ENCODE measurements around the gene SLC4A3. TPM values are rescaled to one million over a fixed set of nuclear protein-coding genes. Genes with fewer than 3 reads are reported as not detected.
A peak's percentile ranks its signal among the peaks of the same experiment; 100 is the strongest.

The SLC4A3 gene
- total RNA-seq, 1 donor from 2014 or later: 13.5 TPM

DNA sequence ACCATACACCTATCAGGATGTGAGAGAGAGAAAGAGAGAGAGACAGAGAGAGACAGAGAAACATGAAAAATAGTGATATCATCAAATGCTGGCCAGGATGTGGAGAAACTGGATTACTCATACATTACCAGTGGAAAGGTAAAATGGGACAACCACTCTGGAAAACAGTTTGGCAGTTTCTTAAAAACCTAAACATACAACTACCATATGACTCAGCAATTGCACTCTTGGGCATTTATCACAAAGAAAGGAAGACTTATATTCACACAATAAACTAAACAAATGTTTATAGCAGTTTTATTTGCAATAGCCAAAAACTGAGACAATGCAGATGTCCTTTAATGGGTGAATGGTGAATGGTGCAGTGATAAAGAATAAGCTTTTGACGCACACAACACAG lies 29.1 kb downstream of the SLC4A3 start:
- Histone ChIP-seq H3K9me3 (no peaks in the 10 kb centered on the region), H3K4me1 (peaks cover 8% of the 10 kb centered on the region), H3K36me3 (no peaks in the 10 kb centered on the region), H3K27me3 (no peaks in the 10 kb centered on the region), H3K4me3 (no peak overlapping the region), H3K27ac (no peak overlapping the region)
- intact Hi-C loops (cut with DNase I): no loop called here
- no peak for DNase-seq (ENCODE audit: extremely low spot score in 2 of 2)
- TF ChIP-seq POLR2AphosphoS5 (IDR thresholded peaks at IDR 0.05; ENCODE audit: insufficient read depth in 1 of 2, low read depth in 1 of 2) (no peak), POLR2A (IDR thresholded peaks at IDR 0.05) (no peak)
- TF ChIP-seq, protein P1, sequence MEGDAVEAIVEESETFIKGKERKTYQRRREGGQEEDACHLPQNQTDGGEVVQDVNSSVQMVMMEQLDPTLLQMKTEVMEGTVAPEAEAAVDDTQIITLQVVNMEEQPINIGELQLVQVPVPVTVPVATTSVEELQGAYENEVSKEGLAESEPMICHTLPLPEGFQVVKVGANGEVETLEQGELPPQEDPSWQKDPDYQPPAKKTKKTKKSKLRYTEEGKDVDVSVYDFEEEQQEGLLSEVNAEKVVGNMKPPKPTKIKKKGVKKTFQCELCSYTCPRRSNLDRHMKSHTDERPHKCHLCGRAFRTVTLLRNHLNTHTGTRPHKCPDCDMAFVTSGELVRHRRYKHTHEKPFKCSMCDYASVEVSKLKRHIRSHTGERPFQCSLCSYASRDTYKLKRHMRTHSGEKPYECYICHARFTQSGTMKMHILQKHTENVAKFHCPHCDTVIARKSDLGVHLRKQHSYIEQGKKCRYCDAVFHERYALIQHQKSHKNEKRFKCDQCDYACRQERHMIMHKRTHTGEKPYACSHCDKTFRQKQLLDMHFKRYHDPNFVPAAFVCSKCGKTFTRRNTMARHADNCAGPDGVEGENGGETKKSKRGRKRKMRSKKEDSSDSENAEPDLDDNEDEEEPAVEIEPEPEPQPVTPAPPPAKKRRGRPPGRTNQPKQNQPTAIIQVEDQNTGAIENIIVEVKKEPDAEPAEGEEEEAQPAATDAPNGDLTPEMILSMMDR (IDR thresholded peaks at IDR 0.05): no peak

DNA sequence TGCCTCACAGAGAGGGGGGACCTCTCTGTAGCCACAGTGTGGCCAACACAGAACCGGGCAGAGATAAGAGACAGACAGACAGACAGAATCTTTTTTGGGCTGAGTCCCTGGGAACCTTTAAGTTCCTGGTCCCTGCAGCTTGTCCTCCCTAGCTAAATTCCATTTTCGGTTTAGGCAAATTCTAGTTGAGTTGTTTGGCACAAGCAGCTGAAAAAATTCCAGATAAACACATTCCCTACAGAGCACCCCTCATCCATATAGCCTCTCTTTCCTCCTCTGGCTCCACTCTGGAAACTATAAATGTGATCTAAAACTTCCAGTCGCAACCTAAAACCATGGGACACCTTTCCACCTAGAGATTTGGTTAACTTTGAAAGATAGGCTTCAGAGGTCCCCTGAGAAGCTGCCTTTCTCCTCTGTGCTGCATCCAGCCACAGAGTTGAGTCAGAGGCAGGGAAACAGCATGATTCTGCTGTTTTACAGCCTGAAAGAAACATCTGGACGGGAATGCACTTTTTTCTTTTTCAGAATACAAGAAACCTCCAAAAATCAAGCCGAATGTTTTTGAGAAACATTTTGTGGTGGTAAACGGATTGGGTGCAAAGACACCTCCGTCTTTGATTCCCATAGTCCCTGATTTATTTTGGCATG lies 30.9 kb downstream of the SLC4A3 start:
- TF ChIP-seq POLR2AphosphoS5 (IDR thresholded peaks at IDR 0.05; ENCODE audit: insufficient read depth in 1 of 2, low read depth in 1 of 2) (no peak), POLR2A (IDR thresholded peaks at IDR 0.05) (no peak)
- TF ChIP-seq, protein P1 (IDR thresholded peaks at IDR 0.05): no peak
- intact Hi-C loops (cut with DNase I): no loop called here
- Histone ChIP-seq H3K4me3 (no peak overlapping the region), H3K27ac (peak overlapping the region; percentile 69), H3K36me3 (no peaks in the 10 kb centered on the region), H3K27me3 (no peaks in the 10 kb centered on the region), H3K4me1 (peaks cover 8% of the 10 kb centered on the region), H3K9me3 (no peaks in the 10 kb centered on the region)
- peak in 1 of 2 donors; percentile 44 for DNase-seq (ENCODE audit: extremely low spot score in 2 of 2)

DNA sequence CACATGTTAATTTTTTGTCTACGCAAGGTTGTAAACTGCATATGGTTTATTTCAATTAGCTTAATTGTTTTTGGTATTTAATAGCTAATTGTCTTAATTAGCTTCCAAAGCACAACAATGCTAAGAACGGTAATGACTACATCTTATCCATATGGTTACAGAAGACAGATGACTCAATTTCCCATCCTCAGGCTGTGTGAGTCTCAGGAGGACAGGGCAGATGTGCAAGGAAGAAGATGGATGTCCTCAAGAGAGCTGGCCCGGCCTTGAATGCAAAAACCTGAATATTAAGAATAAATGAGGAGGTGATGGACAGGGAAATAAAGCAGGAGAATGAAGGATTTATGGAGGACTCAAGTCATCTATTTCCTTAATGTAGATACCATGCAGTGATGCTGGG lies 31.4 kb downstream of the SLC4A3 start:
- peak in 1 of 2 donors; percentile 8 for DNase-seq (ENCODE audit: extremely low spot score in 2 of 2)
- H3K9me3 ChIP-seq: no peaks in the 10 kb centered on the region
- peak overlapping the region; percentile 69 for H3K27ac ChIP-seq
- H3K36me3 ChIP-seq: no peaks in the 10 kb centered on the region
- TF ChIP-seq, protein P1 (IDR thresholded peaks at IDR 0.05): no peak
- TF ChIP-seq POLR2A (IDR thresholded peaks at IDR 0.05): no peak
- no peak for TF ChIP-seq POLR2AphosphoS5 (IDR thresholded peaks at IDR 0.05; ENCODE audit: insufficient read depth in 1 of 2, low read depth in 1 of 2)
- no peak overlapping the region for H3K4me3 ChIP-seq
- H3K4me1 ChIP-seq: peaks cover 8% of the 10 kb centered on the region
- H3K27me3 ChIP-seq: no peaks in the 10 kb centered on the region
- intact Hi-C loops (cut with DNase I): no loop called here

DNA sequence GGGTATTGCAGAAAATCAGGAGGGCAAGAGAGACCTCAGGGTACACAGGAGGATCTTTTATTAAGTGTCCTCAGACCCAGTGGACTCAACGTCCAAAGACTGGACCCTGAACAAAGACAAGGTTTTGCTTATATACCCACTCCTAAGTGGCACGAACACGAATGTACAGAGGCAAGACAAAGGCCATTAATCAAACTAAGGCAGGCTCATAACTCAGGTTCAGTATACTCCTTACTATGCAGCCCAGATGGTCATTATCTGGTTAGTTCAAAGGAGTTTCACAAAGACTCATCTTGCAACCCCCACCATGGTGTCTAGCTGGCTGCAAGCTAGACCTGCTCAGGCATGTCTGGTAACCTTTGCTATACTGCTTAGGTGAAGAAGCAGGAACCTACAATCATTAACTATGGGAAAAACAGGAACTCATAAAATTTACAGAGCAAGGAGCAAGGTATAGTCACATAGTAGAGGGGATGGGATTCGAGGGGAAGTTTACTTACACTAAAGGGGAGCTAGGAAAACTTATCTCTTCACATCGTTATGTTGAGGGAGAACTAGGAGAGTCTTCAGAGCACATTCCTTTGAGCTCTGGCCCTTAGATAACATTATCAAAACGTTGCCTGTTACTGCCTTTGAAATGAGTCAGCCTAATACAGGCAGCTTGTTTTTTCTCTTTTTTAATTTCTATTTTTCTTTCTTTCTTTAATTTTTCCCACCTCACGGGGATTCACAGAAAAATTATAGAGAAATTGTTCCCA lies 33.9 kb downstream of the SLC4A3 start:
- TF ChIP-seq, protein P1 (IDR thresholded peaks at IDR 0.05): no peak
- TF ChIP-seq POLR2A (IDR thresholded peaks at IDR 0.05): no peak
- no peak for TF ChIP-seq POLR2AphosphoS5 (IDR thresholded peaks at IDR 0.05; ENCODE audit: insufficient read depth in 1 of 2, low read depth in 1 of 2)
- peaks cover 8% of the 10 kb centered on the region for H3K4me1 ChIP-seq
- no peaks in the 10 kb centered on the region for H3K36me3 ChIP-seq
- no peak overlapping the region for H3K27ac ChIP-seq
- intact Hi-C loops (cut with DNase I): no loop called here
- no peaks in the 10 kb centered on the region for H3K27me3 ChIP-seq
- no peak overlapping the region for H3K4me3 ChIP-seq
- peak; percentile 16 to 46 for DNase-seq (ENCODE audit: extremely low spot score in 2 of 2)
- H3K9me3 ChIP-seq: no peaks in the 10 kb centered on the region

DNA sequence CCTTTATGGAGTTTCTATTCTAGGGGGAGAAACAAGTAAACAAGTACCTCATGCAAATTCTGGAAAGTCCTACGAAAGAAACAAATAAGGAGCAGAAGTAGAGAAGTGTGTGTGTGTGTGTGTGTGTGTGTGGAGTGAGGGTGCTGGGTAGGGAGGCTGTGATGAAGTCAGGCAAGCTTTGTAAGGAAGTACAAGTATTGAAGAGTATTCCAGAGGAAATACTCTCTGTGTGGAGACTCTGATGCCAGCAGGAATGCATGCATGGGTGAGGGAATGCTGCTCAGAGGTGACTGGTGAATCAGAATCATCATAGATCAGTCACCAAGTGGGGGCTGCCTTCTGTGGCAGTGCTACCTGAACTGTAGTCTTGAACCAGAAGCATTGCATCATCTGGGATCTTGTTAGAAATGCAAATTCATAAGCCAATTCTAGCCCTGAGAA lies 34.5 kb downstream of the SLC4A3 start:
- DNase-seq (ENCODE audit: extremely low spot score in 2 of 2): peak; percentile 34 to 44
- no peaks in the 10 kb centered on the region for H3K27me3 ChIP-seq
- H3K9me3 ChIP-seq: no peaks in the 10 kb centered on the region
- no peaks in the 10 kb centered on the region for H3K36me3 ChIP-seq
- intact Hi-C loops (cut with DNase I): no loop called here
- H3K4me3 ChIP-seq: no peak overlapping the region
- TF ChIP-seq POLR2AphosphoS5 (IDR thresholded peaks at IDR 0.05; ENCODE audit: insufficient read depth in 1 of 2, low read depth in 1 of 2) (no peak), POLR2A (IDR thresholded peaks at IDR 0.05) (no peak)
- H3K27ac ChIP-seq: no peak overlapping the region
- peaks cover 8% of the 10 kb centered on the region for H3K4me1 ChIP-seq

Measured in vagina (tissue), 2 donors.